Measurements from ENCODE around the gene FAM13A.

FAM13A gene

DNA sequence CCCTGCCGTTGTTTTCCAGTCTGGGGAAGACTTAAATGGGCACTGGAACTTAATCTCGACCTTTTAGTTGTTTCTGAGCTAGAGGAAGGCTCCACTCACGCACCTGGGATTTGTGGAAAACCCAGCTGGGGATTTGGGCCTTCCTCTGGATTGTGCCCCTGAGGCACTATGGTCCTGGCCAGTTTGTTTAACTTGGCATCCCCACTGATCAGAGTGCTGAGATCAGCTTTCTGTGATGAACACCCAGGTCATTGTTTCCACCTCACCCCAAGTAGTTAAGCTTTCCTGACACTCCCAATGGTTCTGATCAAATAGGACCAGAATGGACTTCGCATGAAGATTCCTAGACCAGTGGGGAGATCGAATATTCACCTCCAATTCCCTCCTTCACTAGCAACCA lies 338.9 kb downstream of the FAM13A start:
- no peak for DNase-seq (ENCODE audit: low read depth)

DNA sequence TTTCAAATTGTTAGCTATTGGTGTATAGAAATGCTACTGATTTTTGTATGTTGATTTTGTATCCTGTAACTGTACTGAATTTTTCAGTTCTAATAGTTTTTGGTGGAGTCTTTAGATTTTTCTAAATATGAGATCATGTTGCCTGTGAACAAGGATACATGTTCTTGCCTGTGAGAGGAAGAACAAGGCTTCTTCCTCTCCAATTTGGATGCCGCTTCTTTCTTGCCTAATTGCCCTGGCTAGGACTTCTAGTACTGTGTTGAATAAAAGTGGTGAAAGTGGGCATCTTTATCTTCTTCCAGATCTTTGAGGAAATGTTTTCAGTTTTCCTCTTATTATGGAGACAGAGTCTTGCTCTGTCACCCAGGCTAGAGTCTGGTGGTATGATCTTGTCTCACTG lies 343.2 kb downstream of the FAM13A start:
- DNase-seq (ENCODE audit: low read depth) = no peak

DNA sequence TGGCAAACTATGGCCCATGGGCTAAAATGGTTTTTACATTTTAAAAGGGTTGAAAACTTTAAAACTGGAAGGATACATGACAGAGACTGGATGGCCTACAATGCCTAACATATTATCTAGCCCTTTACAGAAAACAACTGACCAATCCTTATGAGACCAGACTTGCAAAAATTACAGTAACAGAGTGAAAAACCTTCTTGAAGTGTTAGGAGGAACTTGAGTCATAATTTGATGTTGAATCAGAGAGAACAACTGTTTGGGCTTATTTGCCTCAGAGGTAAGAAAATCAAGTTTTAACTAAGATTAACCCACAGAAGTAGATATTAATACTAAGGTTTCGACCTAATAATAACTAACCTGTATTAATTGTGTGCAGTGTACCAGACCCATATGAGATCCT lies 347.0 kb downstream of the FAM13A start:
- DNase-seq (ENCODE audit: low read depth) = no peak

DNA sequence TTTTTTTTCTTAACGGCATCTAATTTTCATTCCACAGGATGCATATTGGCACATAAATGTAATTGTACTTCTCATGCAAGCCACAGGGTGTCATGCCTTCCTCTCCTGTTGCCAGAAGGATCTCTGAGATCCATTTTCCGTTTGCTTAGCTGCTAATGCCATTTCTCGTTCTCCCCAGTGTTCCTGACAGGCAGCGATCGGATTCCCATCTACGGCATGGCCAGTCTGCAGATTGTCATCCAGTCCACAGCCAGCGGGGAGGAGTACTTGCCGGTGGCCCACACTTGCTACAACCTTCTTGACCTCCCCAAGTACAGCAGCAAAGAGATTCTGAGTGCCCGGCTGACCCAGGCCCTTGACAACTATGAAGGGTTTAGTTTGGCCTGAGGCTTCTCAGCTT lies 350.4 kb downstream of the FAM13A start:
- DNase-seq (ENCODE audit: low read depth) = no peak

- DNase-seq (ENCODE audit: low read depth) = no peak
Observed at GRCh38 chr4:88705805-88706492, 351.0 kb downstream of the FAM13A start.

- DNase-seq (ENCODE audit: low read depth) = no peak
Observed at GRCh38 chr4:88705223-88705622, 351.8 kb downstream of the FAM13A start.

DNA sequence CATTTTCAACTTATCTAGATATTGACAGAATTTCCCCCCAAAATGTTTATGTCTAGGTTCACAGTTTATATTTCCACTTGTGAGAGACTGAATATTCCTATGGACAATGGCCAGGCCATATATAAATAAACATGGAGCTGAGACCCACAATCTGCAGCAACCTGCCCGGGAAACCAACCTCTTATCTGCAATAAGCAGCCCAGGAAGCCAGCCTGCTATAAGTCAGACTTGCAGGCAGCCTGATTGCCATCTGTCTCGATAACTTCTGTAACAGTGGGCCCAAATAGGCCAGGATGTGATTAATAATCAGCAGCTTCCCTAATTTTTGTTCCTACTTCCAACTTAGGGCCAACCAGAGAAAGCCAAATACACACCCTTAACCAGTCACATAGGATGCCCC lies 354.2 kb downstream of the FAM13A start:
- DNase-seq (ENCODE audit: low read depth) = no peak

DNA sequence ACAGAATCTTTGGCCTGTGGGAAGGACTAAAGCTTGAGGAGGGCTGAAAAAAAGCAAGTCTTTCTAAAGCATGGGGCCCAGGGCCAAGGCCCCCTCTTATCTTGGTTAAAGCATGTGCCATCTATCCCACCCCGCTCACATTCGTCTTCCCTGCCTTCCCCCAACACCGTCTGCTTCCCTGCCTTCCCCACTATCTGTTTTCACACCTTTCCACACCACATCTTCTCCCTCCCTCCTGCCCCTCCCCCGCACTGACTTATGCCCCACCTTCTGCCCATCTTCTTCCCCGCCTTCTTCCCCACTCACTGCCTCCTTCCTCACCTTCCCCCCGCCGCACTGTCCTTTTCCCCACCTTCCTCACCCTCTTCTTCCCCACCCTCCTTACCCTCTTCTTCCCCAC lies 358.5 kb downstream of the FAM13A start:
- DNase-seq (ENCODE audit: low read depth) = no peak

- DNase-seq (ENCODE audit: low read depth) = no peak
Observed at GRCh38 chr4:88697588-88698329, 359.2 kb downstream of the FAM13A start, which contains the start of gene NAP1L5. TSS of gene NAP1L5 (minus strand) at chr4:88697829. CDS start at chr4:88697754, 75 bp downstream.

DNA sequence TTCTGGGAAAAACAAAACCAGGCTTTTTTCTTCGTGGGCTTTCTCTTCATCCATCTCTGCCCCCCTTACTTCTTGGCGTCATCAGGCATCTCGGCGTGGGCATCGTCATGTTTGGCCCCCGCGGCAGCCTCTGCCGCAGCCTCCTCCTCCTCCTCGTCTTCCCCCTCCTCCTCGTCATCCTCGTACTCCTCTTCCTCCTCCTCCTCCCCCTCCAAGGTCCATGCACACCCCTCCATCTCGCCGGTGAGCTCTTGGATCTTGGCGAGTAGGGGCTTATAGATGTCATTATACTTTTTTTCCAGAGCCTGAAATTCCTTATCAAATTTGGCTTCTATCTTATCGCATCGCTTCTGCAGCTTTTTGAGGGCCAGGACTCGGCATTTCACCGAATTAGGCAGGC lies 359.8 kb downstream of the FAM13A start:
- no peak for DNase-seq (ENCODE audit: low read depth)

DNA sequence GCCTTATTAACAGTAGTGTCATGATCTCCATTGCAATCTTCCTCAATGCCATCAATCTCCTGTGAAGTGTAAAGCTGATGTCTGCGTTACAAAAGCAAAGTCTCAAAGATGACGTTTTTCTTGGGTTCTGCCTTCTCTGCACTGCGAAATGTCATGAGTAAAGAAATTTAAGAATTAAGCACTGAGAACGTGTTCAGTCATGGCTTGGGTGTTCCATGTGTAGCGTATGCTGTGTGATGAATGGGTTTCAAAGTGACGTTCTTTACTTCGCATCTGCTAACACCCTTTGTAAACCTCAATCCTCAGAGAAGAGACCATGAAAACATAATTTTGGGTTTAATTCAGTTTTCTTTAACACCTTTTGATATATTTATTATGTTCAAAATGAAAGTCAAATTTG lies 360.4 kb downstream of the FAM13A start:
- no peak for DNase-seq (ENCODE audit: low read depth)

GRCh38 chr4:88693792-88694191 lies 363.2 kb downstream of the FAM13A start:
- no peak for DNase-seq (ENCODE audit: low read depth)

DNA sequence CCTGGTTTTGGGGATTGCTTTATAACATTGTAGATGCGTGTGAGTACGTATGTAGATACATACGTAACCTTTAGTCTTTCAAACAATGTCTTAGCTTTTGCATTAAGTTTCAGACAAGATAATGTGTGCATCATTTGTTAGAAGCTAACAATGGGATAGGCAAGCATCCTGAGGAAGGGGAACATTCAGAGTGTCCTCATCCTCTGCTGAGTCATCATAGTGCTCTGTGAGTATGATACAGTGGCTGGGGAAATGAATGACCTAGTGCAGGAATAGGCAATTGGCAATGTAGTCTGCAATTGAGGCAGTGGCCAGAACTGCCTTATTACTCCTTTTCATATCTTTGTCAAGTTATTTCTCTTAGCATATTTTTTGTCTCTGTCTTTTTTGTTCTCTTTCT lies 366.6 kb downstream of the FAM13A start:
- DNase-seq (ENCODE audit: low read depth) = no peak

DNA sequence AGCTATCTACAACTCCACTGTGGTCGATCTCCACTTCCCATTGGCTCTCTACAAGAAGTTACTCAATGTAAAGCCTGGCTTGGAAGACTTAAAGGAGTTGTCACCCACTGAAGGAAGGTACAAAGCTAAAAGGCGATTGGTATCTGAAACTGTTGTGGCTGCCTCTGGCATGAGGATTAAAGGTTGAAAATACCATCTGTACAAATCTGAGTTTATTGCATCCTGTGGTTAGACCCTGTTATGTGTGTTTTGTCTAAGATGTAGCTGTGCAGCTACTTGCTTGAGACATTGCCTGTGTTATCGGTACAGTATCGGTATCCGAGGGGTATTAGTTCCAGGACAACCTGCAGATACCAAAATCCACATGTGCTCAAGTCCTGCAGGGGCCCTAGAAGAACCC lies 375.8 kb downstream of the FAM13A start:
- no peak for DNase-seq (ENCODE audit: low read depth)
